D341Med (cell line): Measurements from ENCODE around the gene CGB8.
"Not testable (repeated sequence)": the region's sequence is repeated elsewhere in the genome, so short reads cannot be mapped to it uniquely, and the experiment has no call there.

Experiments used
- DNase-seq: peaks from one replicate; pipeline ENCODE4 v3.0.0; 2012; ENCODE audit warnings: low spot score

The CGB8 gene

GRCh38 chr19:49049011-49049410, at the start of gene CGB8:
CGB8 (minus strand) TSS chr19:49049111; CDS start chr19:49048739, 372 bp downstream.
- not testable (repeated sequence) for DNase-seq

DNA sequence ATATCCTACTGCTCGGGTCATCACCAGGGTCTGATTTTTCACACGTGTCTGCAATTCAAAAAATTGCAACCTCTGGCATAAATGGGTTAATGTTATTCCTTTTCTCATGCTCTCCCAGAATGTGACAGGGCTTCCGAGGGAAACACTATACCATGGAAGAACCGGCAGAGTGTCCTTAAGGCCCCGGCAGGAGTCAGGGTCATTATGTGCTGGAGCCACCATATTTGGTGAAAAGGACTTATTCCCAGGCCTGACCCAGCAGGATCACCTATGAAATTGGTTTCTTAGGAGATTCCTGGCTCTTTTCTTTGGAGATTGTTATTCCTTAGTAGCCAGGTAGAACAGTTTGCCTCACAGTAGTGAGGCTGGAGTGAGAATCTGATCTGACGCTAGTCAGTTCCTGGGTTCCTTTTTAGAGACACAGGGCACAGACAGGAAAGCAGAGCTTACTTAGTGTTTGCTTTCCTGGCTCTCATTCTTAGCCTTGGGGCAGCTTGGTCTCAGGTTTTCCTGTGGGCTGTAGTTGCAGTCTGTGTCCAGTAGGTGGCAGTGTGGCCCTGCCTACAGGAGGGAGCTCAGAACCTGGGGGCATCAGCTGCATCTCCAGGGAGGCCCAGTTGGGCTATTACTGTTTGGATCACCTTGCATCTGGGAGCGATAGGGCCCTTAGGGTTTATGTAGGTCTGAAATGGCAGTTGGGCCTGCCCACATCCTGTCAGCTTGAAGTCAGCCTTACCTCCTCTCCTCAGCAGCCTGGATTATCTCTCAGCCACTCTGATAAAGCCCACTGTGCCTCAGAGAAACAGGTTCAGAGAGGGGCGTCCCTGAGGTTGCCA, 48.8 kb upstream of the CGB8 start:
- peak; percentile 85 for DNase-seq

DNA sequence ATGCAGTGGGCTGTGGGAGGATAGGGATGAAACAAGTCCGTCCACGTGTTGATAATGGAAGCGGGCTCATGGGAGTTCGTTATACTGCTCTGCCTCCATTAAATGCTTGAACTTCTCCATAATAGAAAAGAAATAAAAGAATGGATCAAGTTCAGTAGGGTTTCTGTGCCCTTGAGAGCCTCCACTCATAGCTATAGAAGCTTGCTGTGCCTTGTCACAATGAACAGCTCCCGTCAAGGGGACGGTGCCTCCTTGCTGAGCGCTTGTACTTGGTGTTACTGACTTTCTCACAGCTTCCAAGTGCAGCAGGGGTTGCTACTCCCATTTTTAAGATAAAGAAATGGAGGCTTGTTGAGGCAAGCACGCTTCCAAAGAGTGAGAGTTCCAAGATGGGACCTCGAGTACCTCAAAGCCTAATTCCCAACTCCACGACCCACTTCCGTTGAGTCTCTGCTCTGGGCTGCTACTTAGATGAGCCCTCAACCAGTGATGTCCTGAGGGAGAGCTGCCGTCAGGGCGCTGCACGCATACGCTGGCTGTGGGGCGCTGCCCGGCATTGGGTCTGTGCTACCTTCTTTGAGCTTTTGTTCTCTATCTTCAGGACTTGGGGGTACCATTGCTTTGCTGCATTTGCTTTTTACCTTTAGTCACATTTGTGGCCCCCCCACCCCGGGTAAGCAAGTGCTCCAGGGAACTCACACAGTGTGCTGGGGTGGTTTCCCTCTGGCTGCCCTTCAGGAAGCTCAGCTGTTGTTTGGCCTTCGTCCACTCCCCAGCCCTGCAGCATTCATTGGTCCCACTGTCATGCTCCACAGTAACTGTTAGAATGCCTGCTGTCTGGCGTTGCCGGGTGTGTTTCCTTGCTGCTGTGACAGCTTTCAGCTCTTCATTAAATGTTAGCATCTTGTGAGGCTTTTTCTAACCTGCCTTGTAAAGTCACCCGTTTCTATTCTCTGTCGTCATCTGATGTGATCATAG, 45.9 kb upstream of the CGB8 start:
- no peak for DNase-seq

DNA sequence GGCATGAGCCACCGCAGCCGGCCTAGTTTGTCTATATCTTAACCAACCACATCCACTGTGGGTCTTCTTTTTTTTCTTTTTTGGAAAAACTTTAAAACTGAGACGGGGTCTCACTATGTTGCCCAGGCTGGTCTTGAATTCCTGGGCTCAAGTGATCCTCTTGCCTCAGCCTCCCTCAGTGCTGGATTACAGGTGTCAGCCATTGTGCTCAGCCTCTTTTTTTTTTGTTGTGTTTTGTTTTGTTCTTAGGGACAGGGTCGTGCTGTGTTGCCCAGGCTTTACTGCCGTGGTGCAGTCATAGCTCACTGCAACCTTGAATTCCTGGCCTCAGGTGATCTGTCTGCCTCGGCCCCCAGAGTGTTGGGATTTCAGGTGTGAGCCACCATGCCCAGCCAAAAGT, 43.8 kb upstream of the CGB8 start:
- DNase-seq, result no peak

DNA sequence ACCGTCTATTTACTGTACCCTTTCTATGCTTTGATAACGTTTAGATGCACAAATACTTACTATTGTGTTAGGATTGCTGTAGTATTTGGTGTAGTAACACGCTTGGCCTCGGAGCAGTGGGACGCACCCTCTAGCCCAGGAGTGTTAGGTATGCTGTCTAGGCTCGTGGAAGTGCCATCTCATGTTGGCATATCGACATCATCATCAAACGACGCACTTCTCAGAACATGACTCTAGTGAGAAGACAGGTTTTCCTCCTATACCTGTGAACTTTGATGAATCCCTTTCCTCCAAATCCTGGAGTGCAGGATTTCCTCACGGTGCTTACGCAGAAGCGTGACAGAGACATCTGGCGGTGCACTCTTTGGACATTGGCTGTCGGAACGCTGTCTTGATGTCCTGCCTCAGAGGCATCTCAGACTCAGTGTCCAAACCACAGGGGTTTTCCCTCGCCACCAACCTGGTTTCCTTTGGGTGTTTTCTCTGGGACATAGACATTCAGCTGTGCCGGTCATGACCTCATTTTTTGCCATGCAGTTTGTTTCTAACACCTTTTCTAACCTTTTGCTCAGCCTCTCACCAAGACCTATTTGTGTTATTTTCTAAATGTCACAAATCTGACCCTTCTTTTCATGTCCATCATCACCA, 42.6 kb upstream of the CGB8 start:
- DNase-seq, result no peak

GRCh38 chr19:49086296-49086695, 37.4 kb upstream of the CGB8 start:
- DNase-seq, result no peak

GRCh38 chr19:49085868-49086232, 36.9 kb upstream of the CGB8 start:
- DNase-seq, result peak; percentile 34

DNA sequence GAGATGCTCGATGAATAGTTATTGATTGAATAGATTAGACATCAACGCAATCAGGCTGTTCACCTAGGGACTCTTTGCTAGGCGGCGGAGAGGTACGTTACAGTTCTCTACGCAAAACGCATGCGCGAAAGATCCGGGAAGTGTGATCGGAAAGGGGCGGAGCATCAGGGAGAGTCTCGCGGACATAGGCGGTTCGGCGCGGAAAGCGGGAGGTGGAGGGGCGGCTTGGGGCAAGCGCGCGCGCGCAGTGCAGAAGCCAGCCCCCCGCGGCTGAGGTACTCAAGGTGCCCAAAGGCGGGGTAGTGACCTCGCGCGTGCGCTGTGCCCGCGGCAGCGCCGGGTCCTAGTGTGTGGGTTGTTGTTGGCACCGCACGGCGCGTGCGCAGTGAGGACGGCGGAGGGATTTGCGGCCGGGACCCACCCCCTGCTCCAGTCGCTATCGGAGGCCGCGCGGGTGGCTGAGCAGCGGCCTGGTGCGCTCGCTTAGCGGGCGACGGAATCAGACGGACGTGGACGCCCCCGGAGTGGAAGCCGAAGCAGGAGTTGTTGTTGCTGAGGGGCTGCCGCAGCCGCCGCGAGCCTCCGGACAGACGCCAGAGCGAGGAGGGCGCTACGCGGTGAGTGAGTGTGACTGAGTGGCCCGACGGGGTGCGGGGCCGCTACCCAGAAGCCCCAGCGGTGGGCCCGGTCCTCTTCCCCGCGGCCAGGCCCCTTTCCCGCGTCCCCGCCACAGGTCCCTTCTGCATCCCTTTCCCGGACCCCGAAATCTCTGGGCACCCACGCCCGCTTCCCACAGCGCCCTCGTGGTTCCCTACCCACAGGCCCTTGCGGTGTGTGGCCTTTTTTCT, 36.3 kb upstream of the CGB8 start, which contains the start of gene SNRNP70:
Gene SNRNP70 (plus strand): TSS at position 432 of the 848 bp plus-strand sequence. CDS start 964 bp downstream, outside the sequence.
- peak; percentile 100 for DNase-seq

- no peak for DNase-seq
Observed at GRCh38 chr19:49084206-49085019, 35.5 kb upstream of the CGB8 start.

- DNase-seq, result no peak
Observed at GRCh38 chr19:49081273-49081672, 32.4 kb upstream of the CGB8 start.

GRCh38 chr19:49080392-49080791, 31.5 kb upstream of the CGB8 start:
- no peak for DNase-seq

DNA sequence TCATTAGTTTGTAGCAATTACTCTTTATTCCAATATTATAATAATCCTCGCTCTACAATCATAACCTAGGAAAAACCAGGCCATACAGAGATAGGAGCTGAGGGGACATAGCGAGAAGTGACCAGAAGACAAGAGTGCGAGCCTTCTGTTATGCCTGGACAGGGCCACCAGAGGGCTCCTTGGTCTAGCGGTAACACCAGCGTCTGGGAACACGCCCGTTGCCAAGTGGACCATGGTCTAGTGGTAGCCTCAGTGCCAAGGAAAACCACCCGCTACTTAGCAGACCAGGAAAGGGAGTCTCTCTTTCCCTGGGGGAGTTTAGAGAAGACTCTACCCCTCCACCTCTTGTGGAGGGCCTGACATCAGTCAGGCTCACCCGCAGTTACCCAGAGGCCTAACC, 26.0 kb upstream of the CGB8 start:
- DNase-seq, result not testable (repeated sequence)

GRCh38 chr19:49073514-49074378, 24.8 kb upstream of the CGB8 start:
- peak; percentile 71 for DNase-seq

- peak; percentile 72 for DNase-seq
Observed at GRCh38 chr19:49071860-49072547, 23.1 kb upstream of the CGB8 start.

DNA sequence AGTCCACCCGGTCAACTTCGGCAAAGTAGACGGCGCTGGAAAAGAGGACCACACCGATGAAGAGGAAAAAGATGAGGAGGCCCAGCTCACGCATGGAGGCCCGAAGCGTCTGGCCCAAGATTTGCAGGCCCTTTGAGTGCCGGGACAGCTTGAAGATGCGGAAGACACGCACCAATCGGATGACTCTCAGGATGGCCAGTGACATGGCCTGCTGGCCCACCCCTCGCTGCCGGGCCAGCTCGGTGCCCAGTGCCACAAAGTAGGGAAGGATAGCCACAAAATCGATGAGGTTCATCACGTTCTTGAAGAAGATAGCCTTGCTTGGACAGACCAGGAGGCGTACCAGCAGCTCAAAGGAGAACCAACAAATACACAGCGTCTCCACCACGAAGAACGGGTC, 21.5 kb upstream of the CGB8 start:
- DNase-seq, result no peak

DNA sequence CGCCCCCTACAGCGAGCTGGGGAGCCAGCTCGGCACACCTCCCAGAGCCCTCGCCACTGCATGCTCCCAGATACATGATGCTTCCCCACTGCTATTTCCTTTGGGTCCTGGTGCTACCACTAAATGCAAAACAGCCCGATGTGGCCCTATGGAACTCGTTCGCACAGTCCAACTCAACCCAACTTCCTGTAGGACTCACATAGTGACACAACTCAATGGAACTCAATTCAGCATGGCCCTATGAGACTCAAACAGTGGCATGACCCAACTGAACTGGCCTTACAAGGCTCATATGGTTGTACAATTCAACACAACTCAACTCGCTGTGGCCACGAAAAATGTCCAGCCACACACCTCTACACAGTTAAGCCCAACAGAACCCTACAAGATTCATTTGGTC, 20.1 kb upstream of the CGB8 start:
- no peak for DNase-seq

DNA sequence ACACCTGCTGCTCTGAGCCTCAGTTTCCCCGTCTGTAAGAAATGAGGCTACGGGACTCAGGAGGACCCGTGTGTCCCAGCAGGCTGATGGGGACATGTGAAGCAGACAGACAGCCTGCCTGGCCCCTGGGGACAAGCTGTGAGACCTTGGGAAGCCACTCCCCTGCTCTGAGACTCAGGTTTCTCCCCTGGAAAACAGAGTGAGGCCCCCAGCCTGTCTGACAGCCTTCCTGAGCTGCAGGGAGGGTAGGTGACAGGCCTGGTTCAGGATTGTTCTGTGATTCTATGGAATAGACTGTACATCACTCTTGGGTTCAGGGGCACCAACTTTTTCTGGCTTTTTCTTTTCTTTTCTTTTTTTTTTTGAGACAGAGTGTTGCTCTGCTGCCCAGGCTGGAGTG, 18.6 kb upstream of the CGB8 start:
- peak; percentile 43 for DNase-seq

- peak; percentile 21 for DNase-seq
Observed at GRCh38 chr19:49065905-49066512, 17.1 kb upstream of the CGB8 start.
